Lung (tissue), 16 donors: Measurements from ENCODE around the gene BMAL1. TPM values are rescaled to one million over a fixed set of nuclear protein-coding genes. Genes with fewer than 3 reads are reported as not detected.

Experiments used
- ATAC-seq: fragments of 200-7000 bp; cut with Tn5 transposase; one replicate; pipeline ENCODE4 v1.9.1; 2020; ENCODE audit warnings: moderate number of reproducible peaks; ENCODE audit not compliant: insufficient read depth, low FRiP score
- DNase-seq, 3 donors: peaks; one replicate each; pipeline ENCODE4 v3.0.0-alpha.2; 2013 to 2017
- H3K27ac ChIP-seq, 2 donors: one replicate each; pipeline ENCODE4 v1.5.1; 2013; ENCODE audit warnings: mild to moderate bottlenecking in 2 of 2, moderate library complexity in 2 of 2, control low read depth in 1 of 2, inconsistent platforms in 1 of 2, low read depth in 1 of 2, low read length in 1 of 2
- H3K27me3 ChIP-seq, 3 donors: one replicate each; pipeline ENCODE4 v1.5.1; 2013; ENCODE audit warnings: low read length in 2 of 3; ENCODE audit not compliant: control insufficient read depth in 3 of 3, insufficient read depth in 3 of 3
- H3K36me3 ChIP-seq, 4 donors: one replicate each; pipeline ENCODE4 v1.5.1; 2013; ENCODE audit warnings: low read length in 4 of 4, mild to moderate bottlenecking in 1 of 4, moderate library complexity in 1 of 4; ENCODE audit not compliant: control insufficient read depth in 4 of 4, insufficient read depth in 4 of 4
- H3K4me1 ChIP-seq, 5 donors: one replicate each; pipeline ENCODE4 v1.5.1; 2013; ENCODE audit warnings: low read length in 5 of 5, mild to moderate bottlenecking in 2 of 5, moderate library complexity in 1 of 5; ENCODE audit not compliant: control insufficient read depth in 5 of 5, insufficient read depth in 5 of 5
- H3K4me3 ChIP-seq: one replicate; pipeline ENCODE4 v1.5.1; 2013; ENCODE audit warnings: mild to moderate bottlenecking, control low read depth, moderate library complexity
- H3K9ac ChIP-seq, 2 donors: one replicate each; pipeline ENCODE4 v1.5.1; 2013; ENCODE audit warnings: low read length in 2 of 2, control low read depth in 1 of 2; ENCODE audit not compliant: insufficient read depth in 1 of 2
- H3K9me3 ChIP-seq, 4 donors: one replicate each; pipeline ENCODE4 v1.5.1; 2013; ENCODE audit warnings: low read length in 3 of 4, mild to moderate bottlenecking in 1 of 4, moderate library complexity in 1 of 4; ENCODE audit not compliant: control insufficient read depth in 4 of 4, insufficient read depth in 3 of 4
- WGBS, 2 donors: extraction: QIAGEN DNeasy Blood & Tissue Kit; methylation state at CpG; one replicate each; pipeline ENCODE4 v1.1.7; 2013; 5-methylcytosine and 5-hydroxymethylcytosine counted together
- long read RNA-seq, 5 donors: transcript quantifications; one replicate each; lab custom pipeline, GENCODE V29; 2026
- polyA plus RNA-seq, 2 donors: library from polyadenylated mRNA; stranded (reverse); fragments of 200-250 nt; gene quantifications; one replicate each; pipeline ENCODE4 v1.2.1, GENCODE V29; 2013
- total RNA-seq, 2 donors: library from RNA; depleted of rRNA in 1 of 2; stranded (reverse); fragments of >200 nt in 1 of 2; gene quantifications; one replicate each; pipeline ENCODE4 v1.2.1, GENCODE V29; 2014 to 2021
- TF ChIP-seq, protein P1 (sequence below): IDR thresholded peaks from 2 replicates; pipeline ENCODE4 v1.5.1; 2012; ENCODE audit warnings: mild to moderate bottlenecking; ENCODE audit errors: control extremely low read depth, extremely low read depth
- donor health status: control.
- donor health status: control.
- donor health status: Bipolar disorder and iron deficiency.
- donor health status: healthy.
- donor health status: DM: yes; HTN: yes; CAD: no.

BMAL1 gene
- total RNA-seq: 10 to 100 TPM; 35.8 to 38.0 TPM
- 10 to 100 TPM; 13.4 to 16.6 TPM for polyA plus RNA-seq
- long read RNA-seq, donor 1: 0 reads
- long read RNA-seq, donor 2: 0 reads
- long read RNA-seq, donor 3: 0 reads
- long read RNA-seq, donor 4, partial matches to known transcripts: 0 of 1 reads
- long read RNA-seq, donor 4, other reads (novel, unspliced or antisense): 0 of 1 reads
- long read RNA-seq, donor 5: 0 reads

DNA sequence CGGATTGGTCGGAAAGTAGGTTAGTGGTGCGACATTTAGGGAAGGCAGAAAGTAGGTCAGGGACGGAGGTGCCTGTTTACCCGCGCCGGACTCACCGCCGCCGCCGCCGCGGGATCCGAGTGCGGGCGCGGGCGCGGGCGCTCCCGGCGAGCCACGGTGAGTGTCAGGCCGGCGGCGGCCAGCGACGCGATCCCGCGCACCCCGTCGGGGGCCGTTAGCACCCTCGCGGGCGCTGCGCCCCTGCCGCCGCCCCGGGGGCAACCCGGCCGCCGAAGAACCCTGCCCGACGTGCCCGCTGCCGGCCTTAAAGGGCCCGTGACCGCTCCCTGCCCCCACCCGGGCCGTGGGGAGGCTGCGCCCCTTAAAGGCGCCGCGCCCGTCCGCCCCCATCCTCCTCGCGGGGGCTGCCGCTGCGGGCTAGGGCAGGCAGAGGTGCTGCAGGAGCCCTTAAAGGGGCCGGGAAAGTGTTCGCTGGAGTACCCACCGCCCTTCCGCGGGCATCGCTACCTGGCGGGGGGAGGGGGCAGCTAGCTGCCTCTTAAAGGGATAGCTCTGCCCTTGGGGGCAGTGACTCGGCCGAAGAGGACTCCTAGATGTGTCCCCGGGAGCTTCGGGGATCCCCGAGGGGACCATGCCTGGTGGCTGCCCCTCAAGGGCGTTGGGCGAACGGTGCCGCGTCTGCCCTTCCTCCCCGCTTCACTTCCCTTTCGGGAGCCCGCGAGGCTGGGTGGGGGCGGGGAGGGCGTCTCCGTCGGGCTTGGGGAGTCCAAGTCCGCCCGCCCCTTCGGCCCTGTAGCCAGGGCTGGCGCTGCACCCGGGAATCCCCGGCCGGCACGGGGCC, at the start of gene BMAL1:
Gene BMAL1 (plus strand): TSS at position 23 of the 841 bp plus-strand sequence. CDS start 76,519 bp downstream, outside the sequence.
- H3K36me3 ChIP-seq: peaks cover 0 to 2% (median 0%) of the 10 kb centered on the region in 4 donors
- DNase-seq (peak in 1 of 3 donors; percentile 26), ATAC-seq (peak; percentile 2)
- TF ChIP-seq, protein P1, sequence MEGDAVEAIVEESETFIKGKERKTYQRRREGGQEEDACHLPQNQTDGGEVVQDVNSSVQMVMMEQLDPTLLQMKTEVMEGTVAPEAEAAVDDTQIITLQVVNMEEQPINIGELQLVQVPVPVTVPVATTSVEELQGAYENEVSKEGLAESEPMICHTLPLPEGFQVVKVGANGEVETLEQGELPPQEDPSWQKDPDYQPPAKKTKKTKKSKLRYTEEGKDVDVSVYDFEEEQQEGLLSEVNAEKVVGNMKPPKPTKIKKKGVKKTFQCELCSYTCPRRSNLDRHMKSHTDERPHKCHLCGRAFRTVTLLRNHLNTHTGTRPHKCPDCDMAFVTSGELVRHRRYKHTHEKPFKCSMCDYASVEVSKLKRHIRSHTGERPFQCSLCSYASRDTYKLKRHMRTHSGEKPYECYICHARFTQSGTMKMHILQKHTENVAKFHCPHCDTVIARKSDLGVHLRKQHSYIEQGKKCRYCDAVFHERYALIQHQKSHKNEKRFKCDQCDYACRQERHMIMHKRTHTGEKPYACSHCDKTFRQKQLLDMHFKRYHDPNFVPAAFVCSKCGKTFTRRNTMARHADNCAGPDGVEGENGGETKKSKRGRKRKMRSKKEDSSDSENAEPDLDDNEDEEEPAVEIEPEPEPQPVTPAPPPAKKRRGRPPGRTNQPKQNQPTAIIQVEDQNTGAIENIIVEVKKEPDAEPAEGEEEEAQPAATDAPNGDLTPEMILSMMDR: no peak
- peak within 1 kb of the TSS in 1 of 2 donors; percentile 44 for H3K9ac ChIP-seq
- peak within 1 kb of the TSS; percentile 95 for H3K4me3 ChIP-seq
- peak within 1 kb of the TSS; percentile 88 to 96 for H3K27ac ChIP-seq
- H3K27me3 ChIP-seq: peaks cover 0 to 71% (median 54%) of the 10 kb centered on the region in 3 donors
- peaks cover 0 to 13% (median 5%) of the 10 kb centered on the region in 5 donors for H3K4me1 ChIP-seq
- H3K9me3 ChIP-seq: no peaks in the 10 kb centered on the region
- WGBS, 2 donors: 0% methylated on average over 57 to 95 of the region's 95 CpGs

DNA sequence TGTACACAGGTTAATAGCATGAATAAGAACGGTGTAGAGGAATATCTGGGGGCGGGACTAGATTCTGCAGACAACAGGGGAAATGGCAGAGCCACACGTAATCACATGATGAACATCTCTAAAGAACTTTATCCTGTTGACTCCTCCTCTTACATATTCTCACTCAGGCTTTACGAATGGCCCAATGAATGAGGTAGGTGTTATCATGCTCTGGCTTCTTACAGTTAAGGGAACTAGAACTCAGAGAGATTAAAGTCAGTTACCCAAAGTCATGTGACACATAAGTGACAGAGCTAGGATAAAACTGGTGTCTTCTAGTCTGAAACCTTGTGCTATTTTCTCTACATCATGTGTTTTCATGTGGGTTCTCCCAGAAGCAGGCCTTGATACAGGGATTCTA, 49.0 kb upstream of the BMAL1 start:
- Histone ChIP-seq H3K36me3 (no peaks in the 10 kb centered on the region), H3K9me3 (peaks cover 0 to 1% (median 0%) of the 10 kb centered on the region in 4 donors), H3K4me3 (no peak overlapping the region), H3K9ac (no peak overlapping the region), H3K27me3 (no peaks in the 10 kb centered on the region), H3K4me1 (peaks cover 0 to 22% (median 3%) of the 10 kb centered on the region in 5 donors), H3K27ac (no peak overlapping the region)
- ATAC-seq (no peak), DNase-seq (no peak)
- TF ChIP-seq, protein P1: no peak
- 83 to 87% methylated on average over 4 of the region's 4 CpGs for WGBS, 2 donors

DNA sequence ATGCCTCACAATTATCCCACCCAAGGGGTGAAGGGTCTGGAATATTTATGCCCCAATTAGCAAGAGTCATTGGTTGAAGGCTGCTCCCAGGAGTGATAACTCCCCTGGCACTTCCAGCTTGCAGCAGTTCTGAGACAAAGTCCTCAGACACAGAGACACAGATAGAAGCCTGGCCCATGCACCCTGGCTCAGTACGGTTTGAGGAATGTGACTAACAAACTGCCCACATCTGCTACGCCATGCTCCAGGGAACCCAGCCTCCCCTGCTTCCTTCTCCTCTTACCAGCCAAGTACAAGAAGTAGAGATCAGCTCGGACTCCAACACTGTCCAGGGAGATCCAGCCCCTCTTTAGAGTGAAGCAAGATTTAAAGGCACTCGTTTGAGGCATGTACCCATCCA, 48.5 kb upstream of the BMAL1 start:
- no peak overlapping the region for H3K27ac ChIP-seq
- H3K36me3 ChIP-seq: no peaks in the 10 kb centered on the region
- no peaks in the 10 kb centered on the region for H3K27me3 ChIP-seq
- TF ChIP-seq, protein P1: no peak
- 64 to 65% methylated on average over 4 of the region's 4 CpGs for WGBS, 2 donors
- ATAC-seq: no peak
- peaks cover 0 to 1% (median 0%) of the 10 kb centered on the region in 4 donors for H3K9me3 ChIP-seq
- DNase-seq: peak in 1 of 3 donors; percentile 33
- peaks cover 0 to 22% (median 3%) of the 10 kb centered on the region in 5 donors for H3K4me1 ChIP-seq
- no peak overlapping the region for H3K4me3 ChIP-seq
- H3K9ac ChIP-seq: no peak overlapping the region
